IPS DF 4.7 (cell line): Measurements from ENCODE around the gene MSANTD1.
"Not testable (repeated sequence)": the region's sequence is repeated elsewhere in the genome, so short reads cannot be mapped to it uniquely, and the experiment has no call there.

Experiments
- DNase-seq: peaks from one replicate; pipeline ENCODE4 v3.0.0-alpha.2; 2013; ENCODE audit warnings: low spot score; ENCODE audit errors: extremely low read depth

Gene MSANTD1

DNA sequence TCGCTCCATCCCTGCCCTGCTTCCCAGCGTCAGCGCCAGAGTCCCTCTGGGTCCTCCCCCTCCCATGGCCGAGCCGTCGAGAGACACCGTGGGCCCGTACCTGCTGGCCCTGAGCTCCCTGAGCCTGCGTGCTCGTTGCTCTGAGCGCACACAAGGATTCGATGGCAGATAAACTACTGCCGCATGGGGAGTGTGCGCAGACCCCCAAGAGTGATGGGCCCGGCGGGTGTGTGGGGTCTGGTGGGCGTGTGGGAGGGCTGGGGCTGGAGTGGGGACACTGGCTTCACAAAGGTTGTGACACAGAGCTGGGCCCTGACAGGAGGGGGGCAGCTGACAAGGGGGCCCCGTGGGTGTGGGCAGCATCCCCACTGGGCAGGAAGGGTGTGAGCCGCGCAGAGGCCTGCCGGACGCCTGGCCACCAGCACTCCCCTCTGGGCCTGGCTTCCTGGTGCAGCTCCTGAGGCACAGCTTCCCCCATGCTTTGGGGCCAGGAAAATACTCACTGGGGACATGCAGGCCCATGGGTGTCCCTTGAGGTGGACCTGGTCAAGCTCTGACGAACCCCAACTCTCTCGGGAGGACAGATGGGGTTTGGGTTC, 39.1 kb downstream of the MSANTD1 start:
- no peak for DNase-seq

DNA sequence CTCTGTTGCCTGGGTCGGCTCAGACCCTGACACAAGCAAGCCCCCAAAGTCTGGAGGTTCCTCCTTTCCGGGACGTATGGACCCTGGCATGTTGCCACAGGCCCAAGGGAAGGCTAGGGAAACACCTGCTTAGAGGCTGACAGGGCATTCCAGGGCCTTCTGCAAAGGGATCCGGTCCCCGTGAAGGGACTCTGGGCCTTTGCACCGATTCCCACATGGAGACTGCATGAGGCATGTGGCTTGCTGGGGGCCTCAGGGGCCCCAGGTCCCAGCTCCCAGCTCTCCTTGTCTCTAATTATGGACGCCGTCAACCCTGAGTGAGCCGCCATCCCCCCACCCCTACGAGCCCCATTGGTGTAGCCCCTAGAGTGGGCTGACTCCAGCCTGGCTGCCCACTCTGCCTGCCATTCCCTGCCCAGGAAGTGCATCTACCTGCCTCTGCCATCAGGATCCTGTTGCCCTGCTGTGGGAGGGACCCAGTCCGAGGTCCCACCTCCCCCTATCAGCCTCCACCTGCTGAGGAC, 39.7 kb downstream of the MSANTD1 start:
- no peak for DNase-seq

DNA sequence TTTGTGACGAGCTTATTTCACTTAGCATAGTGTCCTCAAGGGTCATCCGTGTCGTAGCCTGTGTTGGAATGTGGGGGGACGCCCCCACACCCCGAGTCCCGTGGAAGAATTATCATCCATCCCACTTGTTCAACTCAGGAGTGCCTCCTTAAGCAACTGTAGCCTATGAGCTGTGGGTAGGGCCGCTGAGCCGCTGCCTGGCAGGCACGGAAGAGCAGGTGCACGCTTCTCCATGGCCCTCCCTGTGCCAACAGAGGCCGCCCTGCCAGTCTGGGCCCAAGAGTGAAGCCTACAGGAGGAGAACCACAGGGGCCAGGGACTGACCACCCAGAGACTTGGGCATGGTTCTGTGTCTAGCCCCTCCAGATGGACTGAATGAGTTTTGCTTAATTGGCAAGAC, 41.5 kb downstream of the MSANTD1 start:
- no peak for DNase-seq

DNA sequence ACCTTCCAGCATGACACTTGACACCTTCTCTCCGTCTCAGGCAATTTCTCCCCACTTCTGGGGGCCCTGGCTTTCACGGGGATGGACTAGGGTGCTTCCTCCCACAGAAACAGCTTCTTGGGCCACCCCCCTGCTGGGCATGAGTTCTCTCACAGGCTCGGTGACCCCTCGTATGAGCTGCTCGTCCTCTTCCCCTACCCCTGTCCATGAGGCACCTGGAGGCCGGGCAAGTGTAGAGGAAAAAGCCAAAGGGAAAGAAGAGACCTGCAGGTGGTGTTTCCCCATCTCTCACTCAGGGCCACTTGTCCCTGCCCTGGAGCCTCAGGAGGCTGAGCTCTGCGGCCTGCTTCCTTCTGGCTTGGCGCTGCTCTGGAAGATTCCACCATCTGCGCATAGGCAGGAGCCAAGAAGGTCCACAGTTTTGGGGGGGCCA, 41.9 kb downstream of the MSANTD1 start:
- DNase-seq = no peak

DNA sequence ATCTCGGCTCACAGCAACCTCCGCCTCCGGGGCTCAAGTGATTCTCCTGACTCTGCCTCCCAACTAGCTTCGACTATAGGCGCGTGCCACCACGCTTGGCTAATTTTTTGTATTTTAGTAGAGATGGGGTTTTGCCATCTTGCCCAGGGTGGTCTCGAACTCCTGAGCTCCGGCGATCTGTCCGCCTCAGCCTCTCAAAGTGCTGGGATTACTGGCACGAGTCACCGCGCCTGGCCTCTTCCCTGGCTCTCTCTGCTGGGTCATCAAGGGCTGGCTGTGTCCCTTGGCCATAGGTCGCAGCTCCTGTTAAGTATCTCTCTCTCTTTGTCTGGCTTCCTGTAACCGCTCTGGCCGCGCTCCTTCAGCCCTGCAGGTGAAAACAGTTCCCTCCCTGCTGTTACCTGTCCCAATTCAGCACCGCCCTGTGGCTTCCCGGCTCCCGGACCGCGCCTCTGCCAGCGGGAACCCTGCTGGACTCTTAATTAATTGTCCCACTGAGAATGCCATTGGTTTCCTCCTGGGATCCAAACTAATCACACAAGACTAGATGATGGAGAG, 42.5 kb downstream of the MSANTD1 start:
- DNase-seq = no peak

DNA sequence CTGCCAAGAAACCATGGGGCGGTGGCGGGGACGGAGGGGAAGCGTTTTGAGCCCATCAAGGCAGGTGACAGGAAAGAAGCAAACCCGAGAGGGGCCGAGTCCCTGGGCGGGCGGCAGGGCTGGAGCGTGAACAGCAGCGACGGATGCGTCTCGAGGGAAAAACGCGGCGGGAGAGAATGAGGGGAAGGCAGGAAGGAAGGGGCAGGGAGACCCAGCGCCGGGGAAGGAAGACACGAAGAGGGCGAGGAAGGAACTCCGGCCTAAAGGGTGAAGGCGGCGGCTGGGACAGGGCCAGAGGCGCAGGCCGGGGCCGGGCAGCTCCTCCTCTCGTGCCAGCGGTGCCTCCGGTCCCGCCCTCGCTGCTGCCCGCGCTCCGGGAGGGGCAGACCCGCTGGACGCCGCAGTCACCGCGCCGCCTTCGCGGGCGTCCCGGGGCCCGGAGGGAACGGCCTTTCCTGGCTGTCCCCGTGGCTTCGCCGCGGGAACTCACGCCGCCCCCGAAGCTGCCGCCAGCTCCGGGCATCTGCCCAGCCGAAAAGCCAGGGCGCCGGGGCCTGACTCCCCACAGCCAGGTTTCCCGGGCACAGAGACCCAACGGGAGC, 43.1 kb downstream of the MSANTD1 start:
- DNase-seq = no peak

DNA sequence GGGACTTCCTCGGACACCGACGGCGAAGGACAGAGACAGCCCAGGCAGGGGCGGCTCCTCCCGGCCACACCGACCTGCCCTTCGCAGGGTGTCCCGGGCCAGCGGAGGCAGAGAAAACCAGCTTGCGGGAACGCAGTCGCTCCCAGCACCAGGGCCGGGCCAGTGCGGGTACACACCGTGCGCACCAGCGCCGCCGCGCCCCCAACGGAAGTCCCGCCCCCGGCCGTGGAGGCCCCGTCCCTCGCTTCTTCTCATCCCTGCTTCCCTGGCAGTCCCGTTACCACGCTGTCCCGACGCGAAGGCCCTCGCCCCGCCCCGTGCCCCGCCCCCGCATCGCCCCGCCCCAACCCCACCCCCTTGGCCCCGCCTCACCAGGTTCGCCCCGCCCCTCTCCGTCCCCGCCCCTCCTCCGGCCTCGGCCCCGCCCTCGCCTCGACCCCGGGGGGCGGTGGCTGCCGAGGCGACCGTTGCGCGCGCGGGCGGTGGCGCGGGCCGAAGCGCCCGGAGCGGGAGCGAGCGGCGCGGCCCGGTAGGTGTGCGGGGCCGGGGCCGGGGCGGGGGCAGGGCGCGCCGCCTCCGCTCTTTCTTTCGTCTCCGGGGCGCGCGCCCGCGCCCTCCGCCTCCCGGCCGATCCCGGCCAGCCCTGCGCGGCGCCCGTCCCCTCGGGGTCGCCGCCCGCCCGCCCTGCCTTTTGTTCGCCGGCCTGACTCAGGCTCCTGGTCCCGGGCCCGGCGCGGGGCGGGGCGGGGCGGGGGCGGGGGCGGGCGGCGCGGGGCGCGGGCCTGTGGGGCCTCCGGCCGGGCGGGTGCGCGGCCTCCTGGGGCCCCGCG, 43.8 kb downstream of the MSANTD1 start, which contains the start of gene RGS12:
RGS12 (plus strand) TSS at position 451 of the 830 bp plus-strand sequence. CDS start 23,150 bp downstream, outside the sequence.
- DNase-seq = no peak

DNA sequence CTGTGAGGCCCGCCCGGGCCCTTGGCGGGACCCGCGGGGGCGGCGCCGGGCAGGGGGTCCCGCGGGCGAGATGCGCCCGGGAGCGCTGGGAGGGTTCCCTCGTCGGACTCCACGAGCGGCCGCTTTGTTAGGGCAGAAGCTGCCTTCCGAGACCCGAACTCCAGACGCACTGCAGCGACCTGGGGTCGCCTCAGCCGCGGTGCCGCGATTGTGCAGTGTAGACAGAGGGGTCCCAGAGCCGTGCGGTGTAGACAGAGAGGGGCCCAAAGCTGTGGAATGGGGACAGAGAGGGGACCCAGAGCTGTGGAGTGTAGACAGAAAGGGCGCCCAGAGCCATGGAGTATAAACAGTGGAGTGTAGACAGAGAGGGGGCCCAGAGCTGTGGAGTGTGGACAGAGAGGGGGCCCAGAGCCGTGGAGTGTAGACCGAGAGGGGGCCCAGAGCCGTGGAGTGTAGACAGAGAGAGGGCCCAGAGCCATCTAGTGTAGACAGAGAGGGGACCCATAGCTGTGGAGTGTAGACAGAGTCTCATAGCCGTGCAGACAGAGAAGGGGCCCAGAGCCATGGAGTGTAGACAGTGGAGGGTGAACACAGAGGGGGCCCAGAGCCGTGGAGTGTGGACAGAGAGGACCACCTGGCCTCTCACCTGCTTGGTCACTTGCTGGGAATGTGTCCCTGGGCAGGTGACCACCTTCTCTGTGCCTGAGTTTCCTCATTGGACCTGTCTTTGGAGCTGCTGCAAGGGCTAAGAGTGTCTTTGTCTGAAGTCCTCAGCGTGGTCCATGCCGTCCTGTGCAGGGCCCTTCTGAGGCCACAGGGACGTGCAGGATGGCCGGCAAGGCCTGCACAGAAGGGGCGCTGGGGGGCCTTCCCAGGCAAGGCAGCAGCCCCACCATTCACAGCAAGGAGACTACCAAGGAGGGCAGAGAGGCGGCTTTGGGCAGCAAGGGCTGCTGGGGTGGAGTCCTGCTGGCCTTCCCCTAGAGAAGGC, 44.7 kb downstream of the MSANTD1 start:
- DNase-seq = no peak

DNA sequence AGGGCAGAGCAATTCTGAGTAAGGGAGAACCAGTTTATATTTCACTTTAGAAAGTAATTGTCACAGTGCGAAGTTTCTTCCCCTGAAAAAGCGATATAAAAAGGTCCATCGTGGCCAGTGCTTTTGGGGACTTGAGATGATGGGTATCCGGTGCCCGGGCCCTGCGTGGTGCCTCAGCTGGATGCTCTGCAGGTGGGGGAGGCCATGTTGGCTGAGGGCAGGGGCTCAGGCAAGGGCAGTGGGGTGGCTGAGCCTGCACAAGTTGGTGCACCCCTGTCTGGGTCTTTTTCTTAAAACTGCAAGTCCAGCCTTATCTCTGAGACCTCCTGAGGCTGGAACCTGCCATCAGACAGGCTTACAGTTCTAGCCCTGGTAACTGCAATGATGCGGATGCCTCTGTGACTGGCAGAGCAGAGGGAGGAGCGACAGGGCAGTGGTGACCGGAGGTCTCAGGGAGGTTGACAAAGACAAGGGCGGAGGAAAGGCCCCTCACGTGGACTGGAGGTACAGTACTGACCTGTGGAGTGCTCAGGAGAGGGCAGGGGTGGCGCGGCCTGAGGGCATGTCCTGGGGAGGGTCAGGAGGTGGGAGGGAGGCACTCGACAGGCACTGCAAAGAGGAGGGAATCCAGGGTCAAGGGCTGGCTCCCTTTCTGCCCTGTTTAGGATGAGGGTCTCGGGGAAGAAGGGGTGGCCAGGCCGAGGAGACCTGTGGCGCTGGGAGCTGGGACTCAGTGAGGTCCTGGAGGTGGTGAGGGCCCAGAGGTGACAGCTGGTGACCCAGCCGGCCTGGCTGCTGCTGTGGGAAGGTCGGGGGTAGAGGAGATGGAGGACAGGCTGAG, 45.7 kb downstream of the MSANTD1 start:
- no peak for DNase-seq

DNA sequence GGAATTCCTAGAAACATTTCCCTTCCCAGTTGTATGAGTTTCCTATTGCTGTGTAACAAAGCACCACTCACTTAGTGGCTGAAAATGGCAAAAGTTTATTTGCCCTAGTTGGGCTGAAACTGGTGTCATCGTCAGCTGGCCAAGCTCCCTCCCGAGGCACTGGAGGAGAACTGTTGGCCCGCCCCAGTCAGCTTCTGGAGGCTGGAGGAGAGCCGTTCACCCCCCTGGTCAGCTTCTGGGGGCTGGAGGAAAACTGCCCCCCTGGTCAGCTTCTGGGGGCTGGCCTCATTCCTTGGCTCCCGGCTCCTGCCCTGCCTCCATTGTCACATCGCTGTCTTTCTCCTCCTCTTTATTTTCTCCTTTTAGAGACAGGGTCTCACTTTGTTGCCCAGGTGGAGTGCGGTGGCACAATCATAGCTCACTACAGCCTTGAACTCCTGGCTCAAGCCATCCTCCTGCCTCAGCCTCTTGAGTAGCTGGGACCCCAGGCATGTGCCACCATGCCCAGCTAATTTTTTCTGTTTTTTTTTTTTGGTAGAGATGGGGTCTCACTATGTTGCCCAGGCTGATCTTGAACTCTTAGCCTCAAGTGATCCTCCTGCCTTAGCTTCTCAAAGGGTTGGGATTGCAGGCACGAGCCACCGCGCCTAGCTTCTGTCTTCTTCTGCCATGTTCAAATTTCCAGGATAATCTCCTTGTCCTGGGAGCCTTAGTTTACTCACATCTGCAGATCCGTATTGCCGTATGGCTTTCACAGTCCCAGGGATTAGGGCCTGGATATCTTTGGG, 47.1 kb downstream of the MSANTD1 start:
- DNase-seq = no peak

DNA sequence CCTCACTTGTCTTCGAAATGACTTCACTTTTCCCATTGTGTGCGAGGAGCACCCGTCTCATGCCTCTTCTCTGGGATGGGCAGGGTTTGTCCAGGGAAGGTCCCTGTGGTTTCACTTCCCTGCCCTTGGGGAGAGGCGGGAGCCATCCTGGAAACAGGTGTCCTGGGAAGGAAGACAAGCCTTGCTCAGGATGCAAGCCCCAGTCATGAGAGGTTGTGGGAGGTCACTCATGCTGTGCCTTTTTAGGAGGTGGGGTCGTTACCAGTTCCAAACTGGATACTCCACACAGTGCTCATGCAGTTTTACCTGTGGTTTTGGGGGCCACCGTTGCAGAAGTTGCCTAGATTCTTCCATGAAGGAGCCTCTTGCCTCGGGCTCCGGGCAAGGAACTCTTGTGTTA, 47.7 kb downstream of the MSANTD1 start:
- DNase-seq = no peak

DNA sequence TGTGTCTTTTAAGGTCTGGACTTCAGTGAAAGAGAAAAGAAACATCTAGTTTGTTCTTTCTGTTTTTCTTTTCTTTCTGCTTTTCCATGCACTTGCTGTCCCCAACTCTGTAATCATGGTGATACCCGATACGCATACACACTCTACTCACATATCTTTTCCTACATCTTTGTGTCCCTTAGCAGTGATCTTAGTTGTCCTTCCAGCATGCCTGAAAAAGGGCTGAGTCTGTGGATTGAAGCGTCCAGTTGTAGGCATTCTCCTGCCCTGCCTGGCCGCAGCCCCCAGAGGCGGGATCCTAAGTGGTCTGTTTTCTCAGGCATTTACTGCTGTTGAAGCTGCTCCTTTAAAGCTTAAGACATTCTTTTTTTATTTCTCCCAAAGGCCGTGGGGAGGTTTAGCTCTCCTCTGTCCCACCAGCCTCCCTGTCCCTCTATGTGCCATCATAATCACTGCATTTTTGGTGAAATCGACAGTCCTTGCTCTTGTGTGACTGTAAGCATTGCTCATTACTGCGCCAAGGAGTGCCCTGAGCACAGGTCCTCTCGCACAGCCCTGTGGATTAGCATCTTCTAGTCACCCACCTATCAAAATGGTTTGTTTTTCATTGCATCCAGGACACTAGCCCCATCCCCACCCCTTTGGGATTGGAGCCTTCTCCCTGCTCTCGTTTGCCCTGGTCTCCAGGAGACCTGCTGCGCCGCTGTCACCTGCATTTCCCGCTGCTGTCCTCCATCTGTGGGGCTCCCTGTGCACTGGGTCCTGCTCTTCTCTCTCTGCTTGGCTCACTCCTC, 48.3 kb downstream of the MSANTD1 start:
- DNase-seq = no peak

DNA sequence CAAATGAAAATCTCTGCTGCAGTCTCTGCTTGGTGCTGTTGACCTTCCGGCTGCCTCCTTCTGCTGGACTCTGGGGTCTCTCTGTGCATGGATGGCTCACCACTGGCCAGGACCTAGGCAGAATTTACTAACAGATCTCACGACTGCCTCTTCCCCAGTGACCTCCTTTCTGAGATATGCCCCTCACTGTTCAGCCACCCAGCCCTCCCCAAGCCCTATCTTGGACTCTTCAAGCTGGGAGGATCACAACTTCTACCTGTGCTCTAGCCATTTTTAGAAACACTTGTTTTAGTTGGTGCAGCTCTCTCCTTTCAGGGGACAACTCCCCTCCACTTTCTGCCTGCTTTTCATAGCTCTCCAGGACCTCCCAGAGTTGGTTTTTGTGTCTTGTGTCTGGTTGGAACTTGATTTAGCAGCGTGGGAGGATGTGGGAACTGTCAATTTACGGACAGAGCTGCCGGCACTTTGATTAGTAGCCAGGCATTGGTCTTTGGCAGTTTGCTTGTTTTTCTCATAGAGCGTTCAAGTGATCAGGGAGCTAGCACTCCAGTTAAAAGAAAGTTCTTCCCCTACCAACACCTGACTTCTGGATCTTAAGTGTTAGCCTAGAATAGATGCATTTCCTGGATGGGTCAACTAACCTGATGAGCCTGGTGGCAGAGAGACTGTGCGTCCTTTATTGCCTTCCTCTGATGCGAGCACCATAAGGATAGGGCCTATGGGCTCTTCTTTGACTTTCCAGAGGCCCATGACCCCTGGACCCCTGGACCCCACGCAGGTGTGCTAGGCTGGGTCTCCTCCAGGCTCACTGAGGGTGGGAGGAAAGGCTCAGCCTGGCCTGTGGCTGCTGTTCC, 50.4 kb downstream of the MSANTD1 start:
- no peak for DNase-seq

DNA sequence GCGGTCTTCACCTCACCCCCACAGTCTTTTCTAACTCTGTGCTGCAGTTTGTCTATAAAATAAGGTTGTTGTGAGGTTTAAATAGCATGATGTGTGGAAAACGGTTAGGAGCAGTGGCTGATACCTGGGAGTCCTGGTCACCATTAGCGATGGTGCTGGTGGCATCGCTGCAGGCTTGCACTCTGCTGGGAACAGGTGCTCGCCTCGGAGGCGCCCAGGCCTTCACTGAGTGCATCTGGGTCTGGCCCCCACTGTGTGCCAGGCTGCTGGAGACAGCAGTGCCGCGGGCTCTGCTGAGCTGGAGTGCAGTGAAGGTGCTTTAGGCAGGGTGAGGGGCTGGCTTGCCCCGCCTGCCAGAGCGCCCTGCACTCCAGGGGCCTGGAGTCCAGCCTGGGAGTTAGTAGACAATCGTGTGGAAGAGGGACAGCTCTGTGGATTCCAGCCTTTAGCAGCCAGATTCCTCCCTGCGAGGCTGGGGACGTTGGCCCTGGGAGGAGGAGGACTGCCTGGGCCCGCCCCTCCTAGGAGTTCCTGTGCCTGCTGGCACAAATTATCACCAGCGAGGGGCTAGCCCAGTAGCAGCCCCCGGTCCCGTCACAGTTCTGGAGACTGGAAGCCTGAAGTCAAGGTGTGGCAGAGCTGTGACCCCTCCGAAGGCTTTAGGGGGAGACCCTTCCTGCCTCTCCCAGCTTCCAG, 51.2 kb downstream of the MSANTD1 start:
- no peak for DNase-seq

DNA sequence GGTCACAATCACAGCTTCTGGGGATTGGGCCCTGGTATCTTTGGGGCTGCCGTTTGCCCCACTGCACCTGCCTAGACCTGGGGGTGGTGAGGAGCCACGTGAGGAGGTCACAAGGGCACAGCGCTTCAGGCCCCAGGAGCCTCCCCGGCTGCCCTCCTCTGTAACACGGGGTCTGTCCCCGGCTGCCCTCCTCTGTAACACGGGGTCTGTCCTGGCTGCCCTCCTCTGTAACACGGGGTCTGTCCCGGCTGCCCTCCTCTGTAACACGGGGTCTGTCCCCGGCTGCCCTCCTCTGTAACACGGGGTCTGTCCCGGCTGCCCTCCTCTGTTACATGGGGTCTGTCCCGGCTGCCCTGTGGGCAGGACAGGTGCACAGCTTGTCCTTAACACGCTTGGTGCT, 51.9 kb downstream of the MSANTD1 start:
- not testable (repeated sequence) for DNase-seq

DNA sequence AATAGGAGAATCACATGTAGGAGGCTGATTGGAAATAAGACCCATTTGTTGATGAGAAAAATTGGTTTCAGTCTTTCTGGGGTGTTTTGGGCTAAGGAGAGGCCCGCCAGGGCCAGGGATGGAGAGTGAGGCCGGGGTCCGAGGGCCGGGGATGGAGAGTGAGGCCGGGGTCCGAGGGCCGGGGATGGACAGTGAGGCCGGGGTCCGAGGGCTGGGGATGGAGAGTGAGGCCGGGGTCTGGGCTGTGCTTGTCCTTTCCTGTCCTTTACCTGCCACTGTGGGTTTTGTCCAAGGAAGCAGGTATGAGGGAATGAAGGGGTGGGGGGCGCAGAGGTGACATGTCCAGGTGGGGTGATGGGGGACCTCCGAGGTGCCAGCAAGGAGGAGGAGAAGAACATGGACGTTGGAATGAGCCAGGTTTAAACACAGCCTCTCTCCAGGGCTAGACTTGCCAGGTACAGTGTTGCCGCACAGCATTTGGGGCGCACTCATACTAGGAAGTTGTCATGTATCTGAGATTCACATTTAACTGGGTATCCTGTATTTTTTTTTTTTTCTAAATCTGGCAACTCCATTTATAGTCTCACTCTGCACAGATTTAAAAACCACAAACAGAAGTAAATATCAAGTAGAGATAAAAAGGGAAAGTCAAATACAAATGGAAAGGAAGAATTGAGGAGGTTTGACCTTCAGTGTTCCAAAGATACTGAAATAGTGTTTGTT, 52.7 kb downstream of the MSANTD1 start:
- DNase-seq = no peak
